HL-60 (cell line): ENCODE data around the gene COL18A1.

ENCODE experiments used
- DNase-seq, 2 experiments: peaks; one replicate each; pipeline ENCODE4 v3.0.0-alpha.2; 2010 to 2020; ENCODE audit warnings: low read depth in 1 of 2, low spot score in 1 of 2
- H3K27ac ChIP-seq: fragments of 250-450 bp; sonication (Bioruptor Pico); replicated peaks from 2 replicates; pipeline ENCODE4 v1.5.1; 2020; ENCODE audit warnings: mild to moderate bottlenecking, moderate library complexity
- H3K27me3 ChIP-seq: fragments of 250-450 bp; sonication (Bioruptor Pico); 2 replicates; pipeline ENCODE4 v1.5.1; 2021; ENCODE audit warnings: mild to moderate bottlenecking, moderate library complexity; ENCODE audit not compliant: insufficient read depth, poor library complexity, severe bottlenecking
- H3K4me3 ChIP-seq: replicated peaks from 2 replicates; pipeline ENCODE4 v1.5.1; 2011; ENCODE audit warnings: mild to moderate bottlenecking, control low read depth, low read length; ENCODE audit not compliant: insufficient read depth
- CTCF ChIP-seq: IDR thresholded peaks from one replicate; pipeline ENCODE4 v1.5.1; 2011; ENCODE audit warnings: low read length, control low read depth, inconsistent platforms; ENCODE audit not compliant: insufficient read depth
- GABPA ChIP-seq: IDR thresholded peaks from 2 replicates; pipeline ENCODE4 v1.6.1; 2012; ENCODE audit warnings: low read depth
- POLR2AphosphoS5 ChIP-seq: IDR thresholded peaks from 2 replicates; pipeline ENCODE4 v1.6.1; 2012; ENCODE audit warnings: low read depth
- REST ChIP-seq: IDR thresholded peaks from 2 replicates; pipeline ENCODE4 v1.6.1; 2012; ENCODE audit warnings: low read depth; ENCODE audit not compliant: insufficient replicate concordance
- SPI1 ChIP-seq: IDR thresholded peaks from 2 replicates; pipeline ENCODE4 v1.6.1; 2012; ENCODE audit warnings: low read depth, mild to moderate bottlenecking, borderline replicate concordance

COL18A1 gene

GRCh38 chr21:45358711-45359310, 46.2 kb upstream of the COL18A1 start:
- no peak for DNase-seq
- no peak overlapping the region for H3K4me3 ChIP-seq
- TF ChIP-seq GABPA, result no peak
- TF ChIP-seq REST, result no peak
- no peak for TF ChIP-seq CTCF
- no peak for TF ChIP-seq SPI1
- no peak for TF ChIP-seq POLR2AphosphoS5
- peaks cover 9% of the 10 kb centered on the region for H3K27me3 ChIP-seq
- no peak overlapping the region for H3K27ac ChIP-seq

- TF ChIP-seq CTCF, result no peak
- no peak for TF ChIP-seq REST
- no peak for TF ChIP-seq GABPA
- no peak for TF ChIP-seq SPI1
- no peak for TF ChIP-seq POLR2AphosphoS5
- no peak for DNase-seq
- Histone ChIP-seq H3K27me3 (peaks cover 9% of the 10 kb centered on the region), H3K27ac (no peak overlapping the region), H3K4me3 (no peak overlapping the region)
Observed at GRCh38 chr21:45359451-45360217, 45.3 kb upstream of the COL18A1 start.

- Histone ChIP-seq H3K4me3 (no peak overlapping the region), H3K27me3 (no peaks in the 10 kb centered on the region), H3K27ac (no peak overlapping the region)
- TF ChIP-seq POLR2AphosphoS5, result no peak
- TF ChIP-seq REST, result no peak
- no peak for TF ChIP-seq GABPA
- TF ChIP-seq SPI1, result no peak
- TF ChIP-seq CTCF, result no peak
- no peak for DNase-seq
Observed at GRCh38 chr21:45361033-45361997, 43.6 kb upstream of the COL18A1 start.
